IMR-90 (cell line): ENCODE data around the gene LRCOL1. TPM values are rescaled to one million over a fixed set of nuclear protein-coding genes. Genes with fewer than 3 reads are reported as not detected.

Experiments used
- ATAC-seq: fragments of 200-7000 bp; cut with Tn5 transposase; 2 replicates; pipeline ENCODE4 v1.9.1; 2020; ENCODE audit warnings: low read depth, mild to moderate bottlenecking, moderate library complexity
- BruUV-seq: library from RNA; stranded (reverse); fragments of 400-500 nt; replicated peaks from 2 replicates; lab custom pipeline; 2021; lab: Mats Ljungman, UMichigan
- CTCF ChIA-PET: fragments of 300-600 bp; formaldehyde crosslinking; extraction: SDS; loops from one replicate; lab custom pipeline; 2021; ENCODE audit warnings: antibody characterized with exemption; lab: Yijun Ruan, JAX
- POLR2A ChIA-PET: fragments of 300-600 bp; sonication (Branson Sonifier 250); formaldehyde crosslinking; loops from one replicate; lab custom pipeline; 2022; ENCODE audit warnings: antibody characterized with exemption; ENCODE audit not compliant: unreplicated experiment; lab: Charles Lee
- DNase-seq: peaks from one replicate; pipeline ENCODE4 v3.0.0; 2013
- H2AFZ ChIP-seq: replicated peaks from 2 replicates; pipeline ENCODE3; 2013; ENCODE audit warnings: low read length, mild to moderate bottlenecking; ENCODE audit not compliant: poor library complexity
- H2AK5ac ChIP-seq: 2 replicates; pipeline ENCODE4 v1.6.1; 2013; ENCODE audit warnings: low read depth, low read length, inconsistent platforms
- H2AK9ac ChIP-seq: replicated peaks from 2 replicates; pipeline ENCODE3; 2013; ENCODE audit warnings: mild to moderate bottlenecking, low read depth, low read length, moderate library complexity; ENCODE audit not compliant: poor library complexity
- H2BK120ac ChIP-seq: 2 replicates; pipeline ENCODE4 v1.6.1; 2013; ENCODE audit warnings: low read depth, low read length, inconsistent platforms
- H2BK15ac ChIP-seq: 3 replicates; pipeline ENCODE4 v1.6.1; 2013; ENCODE audit warnings: low read depth, low read length, inconsistent platforms
- H2BK20ac ChIP-seq: 2 replicates; pipeline ENCODE4 v1.6.1; 2013; ENCODE audit warnings: low read depth, mild to moderate bottlenecking, inconsistent platforms, low read length, moderate library complexity
- H2BK5ac ChIP-seq: 2 replicates; pipeline ENCODE4 v1.6.1; 2013; ENCODE audit warnings: mild to moderate bottlenecking, low read depth, low read length, inconsistent platforms; ENCODE audit not compliant: poor library complexity, severe bottlenecking
- H3K14ac ChIP-seq: replicated peaks from 2 replicates; pipeline ENCODE4 v1.6.1; 2013; ENCODE audit warnings: low read depth, low read length, inconsistent platforms
- H3K18ac ChIP-seq: 2 replicates; pipeline ENCODE4 v1.6.1; 2013; ENCODE audit warnings: low read depth, low read length, control low read depth
- H3K23ac ChIP-seq: 2 replicates; pipeline ENCODE4 v1.6.1; 2013; ENCODE audit warnings: low read depth, low read length, inconsistent platforms
- H3K27ac ChIP-seq: 2 replicates; pipeline ENCODE4 v1.5.1; 2013; ENCODE audit warnings: mild to moderate bottlenecking, control low read depth, low read length; ENCODE audit not compliant: insufficient read depth
- H3K27me3 ChIP-seq: 2 replicates; pipeline ENCODE4 v1.6.1; 2013; ENCODE audit warnings: low read length; ENCODE audit not compliant: control insufficient read depth, insufficient read depth
- H3K36me3 ChIP-seq: 2 replicates; pipeline ENCODE4 v1.6.1; 2013; ENCODE audit warnings: low read length, mixed read lengths; ENCODE audit not compliant: control insufficient read depth, insufficient read depth
- H3K4ac ChIP-seq: 2 replicates; pipeline ENCODE4 v1.6.1; 2013; ENCODE audit warnings: low read depth, low read length, inconsistent platforms
- H3K4me1 ChIP-seq: 2 replicates; pipeline ENCODE4 v1.6.1; 2013; ENCODE audit warnings: low read length, mixed read lengths; ENCODE audit not compliant: control insufficient read depth, insufficient read depth
- H3K4me2 ChIP-seq: 2 replicates; pipeline ENCODE4 v1.6.1; 2013; ENCODE audit warnings: low read depth, mild to moderate bottlenecking, control low read depth, low read length, moderate library complexity
- H3K4me3 ChIP-seq: 2 replicates; pipeline ENCODE4 v1.5.1; 2013; ENCODE audit warnings: low read depth, mild to moderate bottlenecking, control low read depth, low read length, moderate library complexity; ENCODE audit not compliant: insufficient read depth
- H3K56ac ChIP-seq: 2 replicates; pipeline ENCODE4 v1.6.1; 2013; ENCODE audit warnings: low read length, inconsistent platforms; ENCODE audit not compliant: insufficient read depth; ENCODE audit errors: extremely low read depth
- H3K79me1 ChIP-seq, 2 experiments: 2 replicates each; pipeline ENCODE4 v1.6.1; 2013; ENCODE audit warnings: low read length in 2 of 2, inconsistent platforms in 1 of 2, low read depth in 1 of 2
- H3K9ac ChIP-seq: 2 replicates; pipeline ENCODE4 v1.6.1; 2013; ENCODE audit warnings: low read depth, low read length, control low read depth
- H3K9me1 ChIP-seq: 2 replicates; pipeline ENCODE4 v1.6.1; 2013; ENCODE audit warnings: low read length, inconsistent platforms; ENCODE audit not compliant: insufficient read depth
- H3K9me3 ChIP-seq: 2 replicates; pipeline ENCODE4 v1.6.1; 2013; ENCODE audit warnings: low read length; ENCODE audit not compliant: control insufficient read depth, insufficient read depth
- H4K20me1 ChIP-seq: 2 replicates; pipeline ENCODE4 v1.6.1; 2013; ENCODE audit warnings: low read length, inconsistent platforms; ENCODE audit not compliant: insufficient read depth
- H4K5ac ChIP-seq: 2 replicates; pipeline ENCODE4 v1.6.1; 2013; ENCODE audit warnings: mild to moderate bottlenecking, low read depth, low read length, control low read depth
- H4K8ac ChIP-seq, 2 experiments: 2 replicates each; pipeline ENCODE4 v1.6.1; 2013; ENCODE audit warnings: low read depth in 2 of 2, low read length in 2 of 2, control low read depth in 1 of 2, inconsistent platforms in 1 of 2
- H4K91ac ChIP-seq: 2 replicates; pipeline ENCODE4 v1.6.1; 2013; ENCODE audit warnings: low read depth, low read length, inconsistent platforms; ENCODE audit not compliant: insufficient read depth
- POLR2A ChIP-seq: IDR thresholded peaks from 2 replicates; pipeline ENCODE4 v1.6.1; 2012; ENCODE audit warnings: mild to moderate bottlenecking, low read depth, low read length
- SMC3 ChIP-seq: fragments of 150-350 bp; IDR thresholded peaks from 2 replicates; pipeline ENCODE4 v1.6.1; 2016; ENCODE audit warnings: low read depth, mild to moderate bottlenecking, antibody characterized with exemption, low read length, moderate library complexity
- WGBS, 2 experiments: methylation state at CpG; one replicate each; pipeline versions ENCODE4 v1.1.5 to v1.1.7; 2013; ENCODE audit warnings: missing lambda C conversion rate in 2 of 2; ENCODE audit not compliant: insufficient read length in 1 of 2; ENCODE audit errors: extremely low coverage in 2 of 2; 5-methylcytosine and 5-hydroxymethylcytosine counted together
- dilution Hi-C: fragments of 300-500 bp; cut with HindIII; formaldehyde crosslinking; loops from one replicate; pipeline ENCODE4 v1.14.3; 2018; ENCODE audit warnings: low sequenced_read_pairs; ENCODE audit not compliant: unreplicated experiment
- in situ Hi-C: fragments of 300-500 bp; cut with MboI; formaldehyde crosslinking; loops from 3 replicates; pipeline ENCODE4 v1.14.3; 2019; ENCODE audit warnings: low sequenced_read_pairs, inconsistent platforms, mixed read lengths
- intact Hi-C: fragments of 100-400 bp; cut with micrococcal nuclease; formaldehyde crosslinking; loops from 2 replicates; pipeline ENCODE4 v1.10.0; 2022
- polyA plus RNA-seq, 3 experiments: library from polyadenylated mRNA; depleted of rRNA; stranded (reverse); fragments of >200 nt; gene quantifications; 2 replicates each; pipeline ENCODE4 v1.2.3, GENCODE V29; 2012; ENCODE audit warnings: low replicate concordance in 1 of 3
- total RNA-seq: library from RNA; depleted of rRNA; stranded (reverse); fragments of >200 nt; gene quantifications from 2 replicates; pipeline ENCODE4 v1.2.3, GENCODE V29; 2012

The LRCOL1 gene
- total and polyA plus RNA-seq, 2 of the 4 experiments (the other 2 are of a cell fraction): 1.0 TPM; not detected in 1

DNA sequence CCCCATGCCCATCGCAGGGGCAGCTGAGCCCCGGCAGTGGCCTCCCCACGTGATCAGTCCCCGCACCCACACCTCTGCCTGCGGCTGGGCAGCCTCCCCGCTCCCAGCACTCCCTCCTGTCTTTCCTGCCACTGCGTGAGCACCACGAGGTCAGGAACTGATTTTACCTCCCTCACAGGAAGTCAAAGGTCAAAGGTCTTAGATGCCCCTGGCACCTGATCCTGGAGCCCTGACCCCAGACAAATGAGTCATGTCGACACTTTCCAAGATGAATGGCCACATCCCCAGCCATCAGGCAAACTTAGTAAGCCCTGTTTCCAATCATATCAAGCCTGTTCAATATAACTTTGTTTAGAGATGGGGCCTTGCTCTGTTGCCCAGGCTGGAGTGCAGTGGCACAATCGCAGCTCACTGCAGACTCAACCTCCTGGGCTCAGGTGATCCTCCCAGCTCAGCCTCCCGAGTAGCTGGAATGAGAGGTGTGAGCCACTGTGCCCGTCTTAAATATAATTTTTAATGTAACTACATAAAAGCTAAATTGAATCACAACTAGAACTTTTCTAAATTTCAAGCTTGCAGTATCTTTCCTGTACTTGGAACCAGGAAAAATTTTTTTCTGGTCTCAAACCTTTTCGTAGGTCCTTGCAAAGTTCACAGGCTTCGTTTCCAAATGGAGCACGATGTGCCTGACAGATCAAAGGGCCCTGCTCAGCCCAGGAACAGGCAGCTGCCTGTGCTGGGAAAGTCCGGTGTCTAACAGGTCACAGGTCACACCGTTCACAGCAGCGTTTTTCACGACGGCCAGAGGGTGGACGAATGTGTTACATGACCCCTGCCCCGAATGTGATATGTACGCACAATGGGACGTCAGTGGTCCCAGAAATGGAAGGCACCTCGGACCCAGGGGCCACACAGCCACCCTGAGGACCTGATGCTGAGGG lies 1.9 kb downstream of the LRCOL1 start (continued):
- no peak for TF ChIP-seq SMC3

DNA sequence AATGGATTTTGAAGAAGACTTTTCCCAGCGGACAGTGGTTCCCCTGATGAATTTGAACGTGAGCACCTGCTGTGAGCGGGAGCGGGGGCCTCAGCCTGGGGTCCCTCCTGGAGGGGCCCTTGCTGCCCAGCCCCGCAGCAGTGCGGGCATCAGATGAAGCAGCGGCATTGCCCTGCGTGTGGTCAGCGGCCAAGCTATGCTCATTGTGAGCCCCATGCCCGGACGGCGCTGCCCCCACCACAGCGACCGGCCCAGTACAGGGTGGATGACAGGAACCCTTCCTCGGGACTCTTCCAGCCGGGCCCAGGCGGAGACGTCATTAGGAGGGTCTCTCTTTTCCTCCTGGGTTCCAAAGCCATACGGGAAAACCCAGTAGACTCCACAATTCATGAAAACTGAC lies 3.5 kb downstream of the LRCOL1 start:
- dilution Hi-C loops: no loop called here
- H3K56ac ChIP-seq: no peak overlapping the region
- no peak overlapping the region for H4K8ac ChIP-seq
- no peak overlapping the region for H2BK5ac ChIP-seq
- no peak overlapping the region for H3K4me2 ChIP-seq
- no peak overlapping the region for H3K27ac ChIP-seq
- H3K27me3 ChIP-seq: peaks cover 34% of the 10 kb centered on the region
- 80% methylated on average over 8 of the region's 19 CpGs; no CpG with 5 or more reads in 1 of the 2 experiments for WGBS, 2 experiments
- no peak for TF ChIP-seq POLR2A
- no peak for TF ChIP-seq SMC3
- no peaks in the 10 kb centered on the region for H3K9me1 ChIP-seq
- no peak overlapping the region for H3K4me3 ChIP-seq
- H3K36me3 ChIP-seq: no peaks in the 10 kb centered on the region
- H3K79me1 ChIP-seq: no peaks in the 10 kb centered on the region
- H2BK15ac ChIP-seq: no peak overlapping the region
- in situ Hi-C loops: no loop called here
- no peak overlapping the region for H3K9ac ChIP-seq
- H2AK5ac ChIP-seq: no peak overlapping the region
- no peak overlapping the region for H2BK20ac ChIP-seq
- H4K91ac ChIP-seq: no peak overlapping the region
- no peak overlapping the region for H3K23ac ChIP-seq
- ATAC-seq (no peak), DNase-seq (no peak)
- H2AK9ac ChIP-seq: no peak overlapping the region
- H4K20me1 ChIP-seq: no peaks in the 10 kb centered on the region
- POLR2A ChIA-PET: no interaction called here
- peaks cover 5% of the 10 kb centered on the region for H3K9me3 ChIP-seq
- BruUV-seq: no TSS peak
- no peak overlapping the region for H2BK120ac ChIP-seq
- H3K4me1 ChIP-seq: peaks cover 4% of the 10 kb centered on the region; the same call in 1 of the 2 replicates
- no peak overlapping the region for H2AFZ ChIP-seq
- CTCF ChIA-PET: no interaction called here
- no peak overlapping the region for H3K18ac ChIP-seq
- H4K5ac ChIP-seq: no peak overlapping the region
- no peak overlapping the region for H3K14ac ChIP-seq
- no peak overlapping the region for H3K4ac ChIP-seq
- intact Hi-C loops: no loop called here
